Measurements from ENCODE around the gene PPA1.
A peak's percentile ranks its signal among the peaks of the same experiment; 100 is the strongest.
"Not testable (repeated sequence)": the region's sequence is repeated elsewhere in the genome, so short reads cannot be mapped to it uniquely, and the experiment has no call there.

PPA1 gene

DNA sequence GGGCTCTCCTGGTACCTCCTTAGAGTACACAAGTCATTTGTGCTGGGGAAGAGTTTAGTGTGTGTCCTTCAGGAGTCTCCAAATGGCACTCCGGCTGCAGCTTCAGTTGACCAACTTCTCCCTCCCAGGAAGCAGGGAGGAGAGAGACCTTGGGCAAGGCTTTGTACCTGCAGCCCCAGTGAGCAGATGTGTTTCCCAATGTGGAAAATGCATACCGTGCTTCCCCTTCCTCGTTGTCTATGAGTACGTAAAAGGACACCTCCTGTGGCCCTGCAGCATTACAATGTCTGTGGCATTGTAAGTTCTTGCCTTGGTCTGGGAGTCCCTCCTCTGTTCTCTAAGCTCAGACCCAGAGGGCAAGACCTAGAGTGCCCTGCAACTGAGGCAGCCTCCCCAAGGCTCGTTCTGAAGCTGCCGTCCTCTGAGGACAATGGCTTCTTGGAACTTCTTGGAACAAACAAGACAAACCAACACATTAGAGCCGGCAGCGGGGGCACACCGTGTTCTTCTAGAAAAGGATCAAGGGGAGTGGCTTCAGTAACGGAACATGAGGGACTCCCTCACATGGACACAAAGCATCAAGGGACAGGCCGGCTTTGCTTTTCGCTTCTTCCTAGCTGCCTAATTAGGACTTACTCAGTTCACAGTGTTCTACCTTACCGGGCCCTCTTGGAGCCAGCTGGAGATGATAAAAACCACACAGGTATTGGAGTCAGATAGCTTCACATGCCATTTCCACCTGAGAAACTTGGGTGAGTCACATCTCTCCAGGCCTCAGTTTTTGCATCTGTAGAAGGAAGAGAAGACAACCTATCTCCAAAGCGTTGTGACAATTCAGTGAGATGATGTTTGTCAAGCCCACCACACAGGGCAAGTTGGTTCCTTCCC lies 20.9 kb upstream of the PPA1 start:
- DNase-seq, result no peak

GRCh38 chr10:70250961-70251680 lies 17.9 kb upstream of the PPA1 start:
- DNase-seq, result no peak

DNA sequence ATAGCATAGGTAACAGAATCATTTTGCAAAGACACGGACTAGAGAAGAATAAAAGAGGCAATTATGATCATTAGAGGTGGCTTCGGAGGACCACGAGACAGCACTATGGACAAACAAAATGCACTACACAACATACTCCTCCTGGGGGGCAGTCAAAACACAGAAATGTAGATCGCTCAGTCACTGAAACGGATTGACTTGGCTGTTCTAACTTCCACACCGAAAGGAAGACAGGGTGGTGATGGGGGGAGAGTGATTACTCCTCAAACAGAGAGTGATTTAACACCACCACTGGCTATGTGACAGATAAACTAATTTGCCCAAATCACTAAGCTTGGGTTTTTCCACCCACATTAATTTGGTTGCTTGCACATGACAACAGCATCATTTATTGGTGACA lies 14.1 kb upstream of the PPA1 start:
- no peak for DNase-seq

DNA sequence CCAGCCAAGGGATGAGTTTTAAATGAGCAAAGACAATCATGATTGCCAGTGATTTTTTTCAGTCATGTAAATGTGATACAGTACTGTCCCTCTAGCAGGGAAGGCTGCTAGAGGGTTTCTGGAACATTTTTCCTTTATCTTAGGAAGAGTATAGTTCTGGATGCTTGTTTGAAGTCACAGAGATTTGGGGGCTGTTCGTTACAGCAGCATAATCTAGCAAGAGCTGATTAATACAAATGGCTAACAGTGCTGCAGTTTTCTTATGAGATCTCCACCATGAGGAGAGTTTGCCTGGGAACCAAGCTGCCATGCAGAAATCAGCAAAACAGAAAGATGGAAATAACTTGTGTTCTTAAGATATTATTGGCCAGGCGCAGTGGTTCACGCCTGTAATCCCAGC lies 7.9 kb upstream of the PPA1 start:
- DNase-seq, result no peak

DNA sequence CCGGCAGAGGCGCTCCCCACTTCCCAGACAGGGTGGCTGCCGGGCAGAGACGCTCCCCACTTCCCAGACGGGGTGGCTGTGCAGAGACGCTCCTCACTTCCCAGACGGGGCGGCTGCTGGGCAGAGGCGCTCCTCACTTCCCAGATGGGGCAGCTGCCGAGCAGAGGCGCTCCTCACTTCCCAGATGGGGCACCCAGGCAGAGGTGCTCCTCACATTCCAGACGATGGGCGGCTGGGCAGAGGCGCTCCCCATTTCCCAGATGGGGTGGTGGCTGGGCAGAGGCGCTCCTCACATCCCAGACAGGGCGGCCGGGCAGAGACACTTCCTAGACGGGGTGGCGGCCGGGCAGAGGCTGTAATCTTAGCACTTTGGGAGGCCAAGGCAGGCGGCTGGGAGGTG lies 6.8 kb upstream of the PPA1 start:
- DNase-seq, result not testable (repeated sequence)

GRCh38 chr10:70239077-70239976 lies 6.1 kb upstream of the PPA1 start:
- not testable (repeated sequence) for DNase-seq

- not testable (repeated sequence) for DNase-seq
Measured at GRCh38 chr10:70237958-70238536, 4.8 kb upstream of the PPA1 start.

GRCh38 chr10:70234668-70235447 lies 1.6 kb upstream of the PPA1 start:
- DNase-seq, result peak; percentile 34

- DNase-seq, result no peak
Measured at GRCh38 chr10:70233939-70234300, 691 bp upstream of the PPA1 start.

- no peak for DNase-seq
Measured at GRCh38 chr10:70232859-70233108, 445 bp downstream of the PPA1 start.

- peak; percentile 80 for DNase-seq
Measured at GRCh38 chr10:70232155-70232858, 922 bp downstream of the PPA1 start.

DNA sequence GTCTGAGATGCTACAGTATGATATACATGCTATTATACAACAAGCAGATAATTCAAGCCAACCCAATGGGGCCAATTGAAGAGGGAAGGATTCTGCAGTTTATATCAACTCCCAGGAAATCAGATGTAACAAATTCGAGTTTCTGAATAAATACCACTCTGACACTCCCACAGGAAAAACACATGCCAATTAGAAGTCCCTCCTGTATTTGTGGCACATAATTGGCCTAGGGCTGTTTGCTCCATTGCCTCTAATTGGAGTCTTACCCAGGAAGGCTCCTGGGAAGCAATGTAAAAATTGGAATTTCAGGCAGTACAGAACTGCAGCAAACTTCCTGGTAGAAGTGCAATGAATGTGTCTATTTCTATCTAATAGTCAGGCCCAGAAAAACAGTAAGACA lies 4.7 kb downstream of the PPA1 start:
- DNase-seq, result no peak

DNA sequence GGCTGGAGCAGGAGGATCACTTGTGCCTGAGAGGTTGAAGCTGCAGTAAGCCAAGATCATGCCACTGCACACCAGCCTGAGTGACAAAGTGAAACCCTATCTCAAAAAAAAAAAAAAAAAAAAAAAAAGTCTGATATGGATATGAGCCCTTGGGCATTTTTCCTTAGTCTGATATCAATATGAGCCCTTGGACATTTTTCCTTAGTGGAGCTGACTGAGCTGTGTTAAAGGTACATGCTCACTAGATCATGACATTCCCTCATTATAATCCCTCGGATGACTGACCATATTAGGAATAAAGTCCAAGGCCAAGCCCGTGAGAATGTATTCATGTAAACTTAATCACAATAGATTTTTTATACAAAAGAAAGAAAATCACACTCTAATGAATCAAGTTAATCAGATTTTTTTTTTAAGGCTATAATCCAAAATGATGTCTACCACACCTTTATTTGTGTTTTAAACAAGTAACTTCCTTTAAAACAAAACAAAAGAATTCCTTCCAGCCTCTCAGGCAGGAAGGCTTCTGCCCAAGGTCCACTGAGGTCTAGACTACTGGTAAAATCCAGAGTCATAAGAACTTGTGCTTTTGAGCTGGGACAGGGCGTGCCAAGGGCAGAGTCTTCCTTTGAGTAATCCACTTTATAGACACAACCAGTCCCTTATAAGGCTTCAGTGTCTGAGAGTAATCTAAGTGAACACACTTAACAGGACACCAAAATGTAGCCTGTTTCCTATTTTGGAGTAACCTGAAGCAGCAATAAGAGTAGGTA lies 5.5 kb downstream of the PPA1 start:
- no peak for DNase-seq

GRCh38 chr10:70223728-70224127 lies 9.5 kb downstream of the PPA1 start:
- DNase-seq, result no peak

DNA sequence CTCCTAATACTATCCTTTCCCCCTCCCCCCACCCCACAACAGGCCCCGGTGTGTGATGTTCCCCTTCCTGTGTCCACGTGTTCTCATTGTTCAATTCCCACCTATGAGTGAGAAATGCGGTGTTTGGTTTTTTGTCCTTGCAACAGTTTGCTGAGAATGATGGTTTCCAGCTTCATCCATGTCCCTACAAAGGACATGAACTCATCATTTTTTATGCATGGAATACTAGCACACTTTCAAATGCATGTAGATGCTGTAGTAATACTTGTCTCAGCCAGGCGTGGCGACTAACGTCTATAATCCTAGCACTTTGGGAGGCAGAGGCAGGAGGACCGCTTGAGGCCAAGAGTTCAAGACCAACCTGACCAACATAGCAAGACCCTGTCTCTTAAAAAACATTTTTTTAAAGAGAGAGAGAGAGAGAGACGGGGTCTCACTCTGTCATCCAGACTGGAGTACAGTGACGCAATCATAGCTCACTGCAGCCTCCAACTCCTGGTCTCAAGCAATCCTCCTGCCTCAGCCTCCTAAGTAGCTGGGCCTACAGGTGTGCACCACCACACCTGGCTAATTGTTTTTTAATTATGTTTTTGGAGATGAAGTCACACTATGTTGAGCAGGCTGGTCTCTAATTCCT lies 10.3 kb downstream of the PPA1 start:
- DNase-seq, result not testable (repeated sequence)

DNA sequence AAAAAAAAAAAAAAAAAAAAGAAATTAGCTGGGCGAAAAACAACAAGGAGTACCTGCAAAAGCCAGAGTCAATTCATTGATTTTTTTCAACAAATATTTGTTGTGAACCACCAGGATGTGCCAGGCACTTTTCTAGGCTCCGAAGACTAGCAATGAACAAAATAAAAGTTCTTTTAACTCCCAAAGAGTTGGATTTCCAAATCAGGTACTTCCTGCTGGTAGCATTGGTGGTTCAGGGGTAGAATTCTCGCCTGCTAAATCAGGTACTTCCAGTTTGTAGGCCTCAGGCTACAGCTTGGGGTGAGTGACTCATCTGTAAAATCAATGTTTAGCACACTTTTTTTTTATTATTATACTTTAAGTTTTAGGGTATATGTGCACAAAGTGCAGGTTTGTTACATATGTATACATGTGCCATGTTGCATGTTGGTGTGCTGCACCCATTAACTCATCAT lies 10.9 kb downstream of the PPA1 start:
- no peak for DNase-seq

- no peak for DNase-seq
Measured at GRCh38 chr10:70221030-70221429, 12.2 kb downstream of the PPA1 start.

GRCh38 chr10:70212879-70213278 lies 20.4 kb downstream of the PPA1 start:
- no peak for DNase-seq

- no peak for DNase-seq
Measured at GRCh38 chr10:70212277-70212676, 21.0 kb downstream of the PPA1 start.

DNA sequence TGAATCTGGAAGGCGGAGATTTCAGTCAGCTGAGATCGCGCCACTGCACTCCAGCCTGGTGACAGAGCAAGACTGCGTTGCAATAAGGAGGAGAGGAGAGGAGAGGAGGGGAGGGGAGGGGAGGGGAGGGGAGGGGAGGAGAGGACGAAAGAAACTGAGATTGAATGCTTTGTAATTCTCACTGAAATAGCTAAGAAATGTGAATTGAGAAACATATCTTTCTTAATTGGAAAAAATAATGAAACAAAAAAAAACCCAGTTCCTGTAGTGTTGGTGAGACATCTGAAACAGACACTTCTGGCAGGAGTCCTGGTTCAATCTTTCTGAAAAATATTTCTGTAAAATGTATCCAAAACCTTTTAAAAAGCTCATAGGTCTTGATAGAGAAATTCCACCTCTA lies 26.5 kb downstream of the PPA1 start:
- DNase-seq, result no peak

Data from suppressor macrophage treated with lipopolysaccharide for 4 hours (primary cell).